ENCODE results near the gene HPCAL1. TPM values are rescaled to one million over a fixed set of nuclear protein-coding genes. Genes with fewer than 3 reads are reported as not detected.

HPCAL1 gene
- total and polyA plus RNA-seq, 12 donors, result 17.4 to 118 (median 61.3) TPM

DNA sequence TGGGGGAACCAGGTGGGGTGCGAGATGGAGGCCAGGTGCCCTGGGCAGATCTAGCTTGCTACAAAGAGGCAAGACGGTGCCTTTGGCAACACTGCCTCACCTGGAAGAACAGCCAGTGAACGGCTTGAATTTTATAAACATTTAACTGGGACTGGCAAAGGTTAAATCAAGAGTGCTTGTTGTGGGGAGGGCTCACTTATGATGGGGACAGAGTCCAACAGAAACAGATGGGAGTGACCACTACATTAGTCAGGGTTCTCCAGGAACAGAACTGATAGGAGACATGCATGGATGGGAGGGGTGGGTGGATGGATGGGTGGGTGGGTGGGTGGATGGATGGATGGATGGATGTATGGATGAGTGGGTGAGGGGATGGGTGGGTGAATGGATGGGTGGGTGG, 126.2 kb downstream of the HPCAL1 start:
- Histone ChIP-seq H3K4me1 (replicated peaks in 1 of 2) (peaks cover 0 to 7% of the 10 kb centered on the region in 2 donors), H3K9me3 (replicated peaks in 1 of 3) (no peaks in the 10 kb centered on the region), H3K4me3 (no peak overlapping the region), H3K36me3 (replicated peaks in 1 of 2) (peaks cover 0 to 13% of the 10 kb centered on the region in 2 donors), H3K27ac (no peak overlapping the region), H3K27me3 (no peaks in the 10 kb centered on the region)
- intact Hi-C loops (cut with DNase I), result no loop called here
- DNase-seq, result no peak
- TF ChIP-seq POLR2A (IDR thresholded peaks at IDR 0.05) (no peak), CTCF (IDR thresholded peaks at IDR 0.05) (no peak)
- WGBS, 4 donors, result 76 to 92% (median 90%) methylated on average over 2 to 3 of the region's 3 CpGs

DNA sequence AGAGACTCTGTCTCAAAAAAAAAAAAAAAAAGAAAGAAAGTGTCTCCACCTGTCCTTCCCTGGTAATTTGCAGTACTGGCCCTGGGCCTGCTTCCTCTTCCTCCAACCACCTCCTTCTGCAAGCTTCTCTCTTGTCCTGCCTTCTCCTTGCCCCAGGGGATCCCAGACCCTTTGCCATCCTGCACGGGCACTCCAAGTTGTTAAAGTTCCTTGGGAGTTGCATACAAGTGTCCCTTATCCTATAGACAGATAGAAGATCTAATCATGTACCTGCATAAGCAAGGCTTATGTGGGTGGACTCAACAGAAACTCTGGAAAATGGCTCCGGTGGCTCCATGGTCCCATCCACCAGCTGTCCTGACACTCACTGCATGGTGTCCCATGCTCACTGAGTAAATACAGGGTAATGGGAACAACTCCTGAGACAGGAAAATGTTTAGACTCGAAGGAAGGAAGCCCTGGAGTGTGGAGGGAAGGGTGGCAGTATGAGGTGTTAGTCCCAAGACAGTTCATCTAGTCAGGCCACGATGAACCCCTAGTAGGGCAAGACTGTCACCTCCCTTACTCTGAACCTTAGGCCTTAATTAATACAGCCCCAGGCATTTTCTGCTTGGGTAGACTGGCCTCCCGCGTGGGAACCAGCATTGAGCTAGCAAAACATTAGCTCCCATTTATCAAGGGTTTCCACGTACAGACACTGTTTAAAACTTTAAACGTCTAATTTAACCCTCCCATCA, 128.3 kb downstream of the HPCAL1 start:
- H3K27ac ChIP-seq, result no peak overlapping the region
- H3K27me3 ChIP-seq, result no peaks in the 10 kb centered on the region
- intact Hi-C loops (cut with DNase I), result loop anchor here (5.0 to 10.0 kb wide), 2 partner anchors 234 to 359 kb away; no protein-coding TSS in a partner anchor
- no peak overlapping the region for H3K4me3 ChIP-seq
- peaks cover 0 to 7% of the 10 kb centered on the region in 2 donors for H3K4me1 ChIP-seq (replicated peaks in 1 of 2)
- 82 to 89% (median 87%) methylated on average over 8 of the region's 8 CpGs for WGBS, 4 donors
- no peaks in the 10 kb centered on the region for H3K9me3 ChIP-seq (replicated peaks in 1 of 3)
- no peak for TF ChIP-seq POLR2A (IDR thresholded peaks at IDR 0.05)
- no peak for TF ChIP-seq CTCF (IDR thresholded peaks at IDR 0.05)
- DNase-seq, result no peak
- H3K36me3 ChIP-seq (replicated peaks in 1 of 2), result peaks cover 0 to 6% of the 10 kb centered on the region in 2 donors

DNA sequence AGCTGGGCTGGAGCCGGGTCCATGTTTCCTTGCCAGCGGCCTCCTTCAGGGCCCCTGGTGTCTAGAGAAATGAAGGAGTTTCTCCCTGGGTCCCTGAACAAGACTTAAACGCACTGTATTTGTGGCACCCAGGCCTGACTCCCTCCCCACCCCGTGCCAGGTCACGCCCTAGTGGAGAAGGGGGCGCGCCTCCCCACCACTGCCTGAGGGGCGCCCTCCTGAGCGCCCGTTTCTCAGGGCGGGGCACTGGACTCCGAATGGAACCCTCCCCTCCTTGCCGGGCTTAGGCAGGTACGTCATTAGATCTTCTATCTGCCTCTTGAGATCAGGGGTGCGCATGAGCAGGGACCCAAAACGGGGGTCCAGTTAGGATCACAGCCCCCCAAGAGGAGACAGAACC, 129.1 kb downstream of the HPCAL1 start:
- H3K9me3 ChIP-seq (replicated peaks in 1 of 3), result no peaks in the 10 kb centered on the region
- DNase-seq, result no peak
- peaks cover 0 to 4% of the 10 kb centered on the region in 2 donors for H3K36me3 ChIP-seq (replicated peaks in 1 of 2)
- 67 to 77% (median 76%) methylated on average over 8 to 16 of the region's 16 CpGs for WGBS, 4 donors
- peak overlapping the region in 1 of 4 donors; percentile 49 for H3K4me3 ChIP-seq
- H3K4me1 ChIP-seq (replicated peaks in 1 of 2), result peaks cover 0 to 7% of the 10 kb centered on the region in 2 donors
- no peaks in the 10 kb centered on the region for H3K27me3 ChIP-seq
- no peak overlapping the region for H3K27ac ChIP-seq
- intact Hi-C loops (cut with DNase I), result loop anchor here (5.0 to 10.0 kb wide), 2 partner anchors 233 to 359 kb away; no protein-coding TSS in a partner anchor
- TF ChIP-seq POLR2A (IDR thresholded peaks at IDR 0.05), result no peak
- TF ChIP-seq CTCF (IDR thresholded peaks at IDR 0.05), result no peak

GRCh38 chr2:10432311-10433181, 129.8 kb downstream of the HPCAL1 start:
- H3K9me3 ChIP-seq (replicated peaks in 1 of 3), result no peaks in the 10 kb centered on the region
- peak in 2 of 7 donors; percentile 39 to 40 for DNase-seq
- intact Hi-C loops (cut with DNase I), result loop anchor here (5.0 to 10.0 kb wide), 2 partner anchors 232 to 360 kb away; no protein-coding TSS in a partner anchor
- no peaks in the 10 kb centered on the region for H3K36me3 ChIP-seq (replicated peaks in 1 of 2)
- TF ChIP-seq CTCF (IDR thresholded peaks at IDR 0.05) (no peak), POLR2A (IDR thresholded peaks at IDR 0.05) (no peak)
- no peak overlapping the region for H3K27ac ChIP-seq
- peak overlapping the region in 1 of 4 donors; percentile 49 for H3K4me3 ChIP-seq
- peaks cover 0 to 7% of the 10 kb centered on the region in 2 donors for H3K4me1 ChIP-seq (replicated peaks in 1 of 2)
- WGBS, 4 donors, result 0 to 25% (median 23%) methylated on average over 13 to 49 of the region's 49 CpGs
- no peaks in the 10 kb centered on the region for H3K27me3 ChIP-seq

Data from adrenal gland (tissue), 12 donors.